ENCODE data around the gene MRFAP1.

The MRFAP1 gene

GRCh38 chr4:6640292-6641163 is at the start of gene MRFAP1:
MRFAP1 (plus strand) TSS chr4:6640685; CDS start chr4:6640863, 178 bp downstream.
- peak; percentile 46 to 94 (median 87) for DNase-seq

DNA sequence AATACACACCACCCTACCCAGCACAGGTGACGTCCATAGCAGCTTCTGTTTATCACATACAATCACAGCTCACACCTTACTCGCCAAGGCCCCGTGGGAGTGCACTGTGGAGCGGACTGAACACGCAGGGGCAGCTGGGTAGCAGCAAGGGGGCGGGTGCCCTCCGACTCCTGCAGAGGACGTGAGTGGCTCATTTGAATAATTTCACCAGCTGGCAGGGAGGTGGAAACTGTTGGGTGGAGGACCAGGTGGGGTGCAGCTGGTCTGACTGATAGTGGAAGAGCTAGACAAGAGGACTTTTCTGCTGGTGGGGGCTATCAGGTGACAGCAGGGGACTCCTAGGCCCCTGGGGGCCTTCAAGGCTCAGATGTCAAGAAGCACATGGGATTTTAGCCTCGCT is 49.2 kb upstream of the MRFAP1 start:
- DNase-seq, result no peak

DNA sequence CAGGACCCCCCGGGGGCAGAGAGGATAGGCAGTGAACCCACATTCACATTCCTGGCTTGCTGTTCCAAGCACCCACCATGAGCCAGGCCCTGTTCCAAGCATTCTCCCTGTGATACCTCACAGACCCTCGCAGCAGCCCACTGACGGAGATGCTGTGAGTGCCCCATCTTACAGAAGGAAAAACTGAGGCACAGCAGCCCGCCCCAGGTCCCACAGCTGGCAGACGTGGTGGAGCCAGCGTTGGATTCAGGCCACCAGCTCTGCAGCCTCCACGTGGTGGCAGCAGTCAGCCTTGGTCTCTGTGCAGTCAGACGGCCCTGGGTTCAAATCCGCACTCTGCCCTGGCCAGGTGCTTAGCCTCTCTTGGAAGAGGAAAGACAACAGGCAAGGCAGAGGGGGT is 48.7 kb upstream of the MRFAP1 start:
- no peak for DNase-seq

DNA sequence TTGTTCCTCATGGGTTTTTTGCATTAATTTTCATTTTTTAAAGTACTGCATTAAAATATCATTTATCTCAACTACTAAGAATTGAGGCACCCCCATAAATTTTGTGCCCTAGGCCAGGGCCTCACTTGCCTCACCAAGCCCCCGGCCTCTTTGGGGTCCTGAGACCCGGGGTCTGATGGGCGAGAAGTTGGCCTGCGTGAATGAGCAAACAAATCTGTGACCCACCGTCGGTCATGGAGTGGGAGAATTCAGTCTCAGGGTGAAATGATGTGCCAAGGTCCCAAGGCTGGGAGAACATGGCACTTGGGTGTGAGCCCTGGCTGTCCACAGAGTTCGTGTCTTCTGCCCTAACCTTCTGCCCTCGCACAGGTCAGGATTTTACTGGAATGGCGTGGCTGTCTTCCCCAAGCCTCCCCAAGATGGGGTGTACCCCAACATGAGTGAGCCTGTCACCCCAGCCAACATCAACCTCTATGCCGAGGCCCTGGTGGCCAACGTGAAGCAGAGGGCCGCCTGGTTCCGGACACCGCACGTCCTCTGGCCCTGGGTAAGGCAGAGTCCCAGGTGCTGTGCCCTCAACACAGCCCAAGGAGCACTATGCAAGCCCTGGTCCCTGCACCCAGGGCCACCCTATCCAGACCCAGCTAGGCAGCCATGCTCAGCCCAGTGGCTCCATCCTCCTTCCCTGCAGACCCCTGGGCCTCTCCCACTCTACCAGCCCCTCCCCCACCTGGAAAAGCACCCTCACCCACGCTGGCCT is 47.5 kb upstream of the MRFAP1 start:
- DNase-seq, result no peak

DNA sequence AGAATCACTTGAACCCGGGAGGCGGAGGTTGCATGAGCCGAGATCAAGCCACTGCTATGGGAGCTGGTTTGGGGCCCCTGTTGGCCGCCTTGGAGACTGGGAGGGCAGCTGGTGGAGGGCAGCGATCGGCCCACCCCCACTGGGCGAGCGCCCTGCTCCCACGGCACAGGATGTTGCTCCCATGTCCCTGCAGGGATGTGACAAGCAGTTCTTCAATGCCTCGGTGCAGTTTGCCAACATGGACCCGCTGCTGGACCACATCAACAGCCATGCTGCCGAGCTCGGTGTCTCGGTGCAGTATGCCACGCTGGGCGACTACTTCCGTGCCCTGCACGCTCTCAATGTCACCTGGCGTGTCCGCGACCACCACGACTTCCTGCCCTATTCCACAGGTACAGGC is 46.1 kb upstream of the MRFAP1 start:
- DNase-seq, result no peak

GRCh38 chr4:6594826-6595355 is 45.6 kb upstream of the MRFAP1 start:
- DNase-seq, result no peak

- peak in 1 of 58 donors; percentile 23 for DNase-seq
Measured at GRCh38 chr4:6595897-6596537, 44.5 kb upstream of the MRFAP1 start.

DNA sequence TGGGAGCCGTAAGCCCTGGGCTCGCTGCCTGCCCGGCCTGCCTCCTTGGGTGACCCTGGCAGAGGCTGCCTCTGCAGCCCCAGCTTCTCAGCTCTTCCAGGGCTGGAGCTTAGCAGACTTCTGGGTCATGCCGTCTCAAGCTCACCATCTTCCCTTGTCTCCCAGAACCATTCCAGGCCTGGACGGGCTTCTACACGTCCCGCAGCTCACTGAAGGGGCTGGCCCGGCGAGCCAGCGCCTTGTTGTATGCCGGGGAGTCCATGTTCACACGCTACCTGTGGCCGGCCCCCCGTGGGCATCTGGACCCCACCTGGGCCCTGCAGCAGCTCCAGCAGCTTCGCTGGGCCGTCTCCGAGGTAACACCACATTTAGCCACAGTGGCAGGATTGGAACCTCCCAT is 43.5 kb upstream of the MRFAP1 start:
- no peak for DNase-seq

- no peak for DNase-seq
Measured at GRCh38 chr4:6598127-6598526, 42.4 kb upstream of the MRFAP1 start.

- DNase-seq, result no peak
Measured at GRCh38 chr4:6598641-6599040, 41.8 kb upstream of the MRFAP1 start.

GRCh38 chr4:6601661-6602250 is 38.7 kb upstream of the MRFAP1 start:
- no peak for DNase-seq

DNA sequence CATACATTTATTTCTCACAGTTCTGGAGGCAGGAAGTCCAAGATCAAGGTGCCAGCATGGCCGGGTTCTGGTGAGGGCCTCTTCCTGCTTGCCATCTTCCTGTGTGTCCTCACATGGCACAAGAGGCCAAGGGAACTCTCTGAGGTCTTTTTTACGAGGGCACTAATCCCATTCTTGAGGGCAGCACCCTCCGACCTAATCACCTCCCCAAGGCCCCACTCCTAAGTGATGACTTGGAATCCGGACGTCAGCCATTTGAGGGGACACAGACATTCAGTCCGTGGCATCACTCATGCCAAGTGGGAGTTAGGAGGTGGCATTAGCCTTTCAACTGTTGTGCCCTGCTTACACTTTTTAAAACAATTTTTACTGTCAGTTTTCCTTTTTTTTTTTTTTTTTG is 38.2 kb upstream of the MRFAP1 start:
- DNase-seq, result no peak

DNA sequence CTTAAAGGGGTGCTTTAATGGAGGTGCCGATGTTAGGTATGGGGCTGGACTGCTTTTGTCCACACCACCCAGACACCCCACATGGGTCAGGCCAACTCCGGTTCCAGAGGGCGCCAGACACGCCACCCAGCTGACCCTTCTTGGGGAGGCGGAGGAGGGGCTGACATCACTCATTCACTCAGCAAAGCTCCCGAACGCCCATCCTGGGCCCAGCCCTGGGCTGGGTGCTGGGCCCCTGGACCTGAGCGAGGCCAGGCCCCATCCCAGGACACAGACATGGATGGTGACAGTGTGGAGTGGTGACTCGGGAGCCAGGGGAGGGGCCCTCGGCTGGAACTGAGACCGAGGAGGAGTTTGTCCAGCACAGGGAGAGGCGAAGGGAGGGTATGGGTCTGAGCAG is 37.4 kb upstream of the MRFAP1 start:
- no peak for DNase-seq

DNA sequence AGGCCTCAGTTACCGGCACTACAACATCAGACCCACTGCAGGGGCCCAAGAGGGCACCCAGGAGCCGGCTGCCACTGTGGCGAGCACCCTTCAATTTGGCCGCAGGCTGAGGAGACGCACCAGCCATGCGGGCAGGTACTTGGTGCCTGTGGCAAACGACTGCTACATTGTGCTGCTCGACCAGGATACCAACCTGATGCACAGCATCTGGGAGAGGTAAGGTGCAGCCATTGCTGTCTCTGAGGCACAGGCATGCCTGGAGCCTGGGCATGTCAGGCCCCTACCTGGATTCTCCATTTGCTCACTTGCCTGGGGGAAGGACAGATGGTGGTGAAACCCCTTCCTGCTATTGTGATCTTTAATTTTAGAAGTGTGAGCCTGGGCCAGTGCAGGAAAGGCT is 35.4 kb upstream of the MRFAP1 start:
- no peak for DNase-seq

DNA sequence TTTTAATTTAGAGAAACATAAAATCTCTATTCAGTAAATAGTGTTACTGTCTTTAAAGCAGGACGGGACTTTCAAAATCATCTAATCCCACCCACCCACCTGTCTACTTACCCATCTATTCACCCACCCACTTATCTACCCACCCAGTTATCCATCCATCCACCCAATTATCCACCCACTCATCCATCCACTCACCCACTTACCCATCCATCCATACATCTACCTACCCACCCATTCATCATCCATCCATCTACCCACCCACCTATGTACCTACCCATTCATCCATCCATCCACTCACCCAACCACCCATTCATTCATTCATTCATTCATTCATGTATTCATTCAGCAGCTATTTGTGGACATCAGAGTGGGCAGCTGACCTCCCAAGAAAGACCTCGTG is 34.9 kb upstream of the MRFAP1 start:
- DNase-seq, result no peak

DNA sequence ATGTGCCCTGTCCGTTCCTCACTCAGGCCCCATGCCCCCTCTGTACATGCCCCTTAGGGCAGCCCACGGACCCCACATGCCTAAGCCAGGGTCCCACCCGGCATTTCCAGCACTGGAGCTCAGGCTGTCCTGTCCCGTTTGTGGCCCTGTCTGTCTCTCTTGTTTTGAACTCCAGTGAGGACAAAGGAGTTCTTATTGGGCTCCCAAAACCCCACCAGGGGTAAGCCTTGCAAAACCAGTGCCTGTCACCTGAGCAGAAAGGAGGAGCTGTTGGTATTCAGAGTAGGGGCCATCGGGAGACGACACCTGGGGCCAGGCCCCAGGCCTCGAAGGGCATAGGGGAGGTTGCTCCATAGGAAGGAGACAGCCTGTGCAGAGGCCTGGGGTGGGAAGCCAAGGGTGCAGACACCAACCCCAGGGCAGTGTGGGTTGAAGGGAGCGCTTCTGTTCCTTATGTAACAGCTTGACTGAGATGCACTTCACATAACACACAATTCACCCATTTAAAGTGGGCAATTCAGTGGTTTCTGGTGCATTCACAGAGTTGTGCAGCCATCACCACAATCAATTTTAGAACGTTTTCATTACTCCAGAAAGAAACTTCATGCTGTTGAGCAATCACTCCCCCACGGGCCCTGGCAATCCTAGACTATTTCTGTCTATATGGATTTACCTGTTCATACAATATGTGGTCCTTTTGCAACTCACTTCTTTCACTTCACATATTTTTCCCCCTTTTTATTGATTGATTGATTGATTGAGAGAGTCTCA is 33.8 kb upstream of the MRFAP1 start:
- DNase-seq, result no peak

- peak in 15 of 58 donors; percentile 5 to 66 (median 17) for DNase-seq
Measured at GRCh38 chr4:6607368-6608055, 33.0 kb upstream of the MRFAP1 start.

- peak in 19 of 58 donors; percentile 3 to 72 (median 21) for DNase-seq
Measured at GRCh38 chr4:6608758-6609414, 31.6 kb upstream of the MRFAP1 start.

- DNase-seq, result no peak
Measured at GRCh38 chr4:6609415-6610079, 30.9 kb upstream of the MRFAP1 start.
